Measurements from ENCODE around the gene ZNF821. TPM values are rescaled to one million over a fixed set of nuclear protein-coding genes. Genes with fewer than 3 reads are reported as not detected.

The ZNF821 gene
- total RNA-seq, 1 donor from 2014 or later = 10.4 TPM

DNA sequence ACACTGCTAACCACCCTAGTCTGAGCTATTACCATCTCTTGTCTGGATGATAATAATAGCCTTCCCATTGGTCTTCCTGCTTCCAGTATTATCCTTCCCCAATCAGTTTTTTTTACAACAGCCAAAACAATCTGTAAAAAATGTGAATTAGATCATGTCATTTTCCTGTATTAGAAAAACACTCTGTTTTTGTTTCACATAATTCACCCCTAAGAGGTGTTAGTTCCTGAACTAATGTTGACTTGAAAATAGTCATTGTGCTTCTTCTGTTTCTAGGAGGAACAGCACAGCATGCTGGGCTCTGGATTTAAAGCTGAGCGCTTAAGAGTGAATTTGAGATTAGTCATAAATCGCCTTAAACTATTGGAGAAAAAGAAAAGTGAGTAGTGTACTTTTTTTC lies 31.4 kb upstream of the ZNF821 start:
- Histone ChIP-seq H3K27ac (ENCODE audit: low read depth, low read length) (no peak overlapping the region), H3K4me1 (ENCODE audit: insufficient read depth, low read length) (peaks cover 11% of the 10 kb centered on the region)
- H3K27ac Mint-ChIP-seq (ENCODE audit: unreplicated experiment) = no peak overlapping the region

DNA sequence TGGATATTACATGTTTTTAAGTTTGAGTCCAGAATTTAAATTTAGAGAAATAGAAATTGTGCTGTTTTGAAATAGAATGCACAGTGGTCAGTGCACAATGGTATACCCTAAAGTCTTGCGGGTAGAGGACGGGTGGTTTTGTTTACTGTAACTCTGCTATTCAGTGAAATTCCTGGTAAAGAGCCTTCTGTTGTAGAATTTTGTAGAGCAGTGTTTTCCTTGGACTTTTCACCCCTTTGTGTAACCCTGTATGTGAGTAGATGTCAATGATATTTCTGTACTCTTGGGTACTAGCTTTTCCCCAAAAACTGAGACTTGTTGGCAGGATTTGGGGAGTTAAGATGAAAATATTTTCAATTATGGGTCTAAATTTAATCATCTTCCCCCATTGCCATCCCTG lies 30.8 kb upstream of the ZNF821 start:
- H3K27me3 Mint-ChIP-seq (ENCODE audit: low read depth, unreplicated experiment) = no peaks in the 10 kb centered on the region
- no peak overlapping the region for H3K4me3 ChIP-seq (ENCODE audit: insufficient read depth, low read depth, low read length)
- H4K20me1 ChIP-seq (ENCODE audit: insufficient read depth, low read length) = peaks cover 96% of the 10 kb centered on the region
- no peak overlapping the region for H3K9ac ChIP-seq (ENCODE audit: low read length)
- no peak overlapping the region for H3K4me2 ChIP-seq (ENCODE audit: low read length)
- DNase-seq (ENCODE audit: low read depth) (no peak), FAIRE-seq (no peak)
- TF ChIP-seq, protein P1, sequence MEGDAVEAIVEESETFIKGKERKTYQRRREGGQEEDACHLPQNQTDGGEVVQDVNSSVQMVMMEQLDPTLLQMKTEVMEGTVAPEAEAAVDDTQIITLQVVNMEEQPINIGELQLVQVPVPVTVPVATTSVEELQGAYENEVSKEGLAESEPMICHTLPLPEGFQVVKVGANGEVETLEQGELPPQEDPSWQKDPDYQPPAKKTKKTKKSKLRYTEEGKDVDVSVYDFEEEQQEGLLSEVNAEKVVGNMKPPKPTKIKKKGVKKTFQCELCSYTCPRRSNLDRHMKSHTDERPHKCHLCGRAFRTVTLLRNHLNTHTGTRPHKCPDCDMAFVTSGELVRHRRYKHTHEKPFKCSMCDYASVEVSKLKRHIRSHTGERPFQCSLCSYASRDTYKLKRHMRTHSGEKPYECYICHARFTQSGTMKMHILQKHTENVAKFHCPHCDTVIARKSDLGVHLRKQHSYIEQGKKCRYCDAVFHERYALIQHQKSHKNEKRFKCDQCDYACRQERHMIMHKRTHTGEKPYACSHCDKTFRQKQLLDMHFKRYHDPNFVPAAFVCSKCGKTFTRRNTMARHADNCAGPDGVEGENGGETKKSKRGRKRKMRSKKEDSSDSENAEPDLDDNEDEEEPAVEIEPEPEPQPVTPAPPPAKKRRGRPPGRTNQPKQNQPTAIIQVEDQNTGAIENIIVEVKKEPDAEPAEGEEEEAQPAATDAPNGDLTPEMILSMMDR (IDR thresholded peaks at IDR 0.05; ENCODE audit: insufficient read depth, low read depth, low read length) = no peak
- no peak for TF ChIP-seq EZH2 (IDR thresholded peaks at IDR 0.05; ENCODE audit: insufficient read depth, low read length)
- no peak overlapping the region for H3K27ac Mint-ChIP-seq (ENCODE audit: unreplicated experiment)
- H2AFZ ChIP-seq (ENCODE audit: low read depth, low read length) = no peak overlapping the region
- peaks cover 16% of the 10 kb centered on the region for H3K4me1 Mint-ChIP-seq (ENCODE audit: low read depth, unreplicated experiment)
- H3K4me1 ChIP-seq (ENCODE audit: insufficient read depth, low read length) = peaks cover 11% of the 10 kb centered on the region
- H3K79me2 ChIP-seq (ENCODE audit: insufficient read depth, low read length) = peaks cover 98% of the 10 kb centered on the region
- H3K9me3 Mint-ChIP-seq (ENCODE audit: unreplicated experiment) = peaks cover 4% of the 10 kb centered on the region
- H3K4me3 Mint-ChIP-seq (ENCODE audit: unreplicated experiment) = no peak overlapping the region
- no peaks in the 10 kb centered on the region for H3K27me3 ChIP-seq (ENCODE audit: insufficient read depth, low read length)
- peaks cover 2% of the 10 kb centered on the region for H3K9me3 ChIP-seq (ENCODE audit: insufficient read depth, low read depth, low read length)
- H3K36me3 Mint-ChIP-seq (ENCODE audit: low read depth, unreplicated experiment) = peaks cover 39% of the 10 kb centered on the region
- no peak overlapping the region for H3K27ac ChIP-seq (ENCODE audit: low read depth, low read length)
- H3K36me3 ChIP-seq (ENCODE audit: insufficient read depth, low read length) = peaks cover 22% of the 10 kb centered on the region

More for the DNA sequence above, 31.4 kb upstream of the ZNF821 start:
- FAIRE-seq (no peak), DNase-seq (ENCODE audit: low read depth) (no peak)
- H3K9me3 ChIP-seq (ENCODE audit: insufficient read depth, low read depth, low read length) = peaks cover 2% of the 10 kb centered on the region
- H4K20me1 ChIP-seq (ENCODE audit: insufficient read depth, low read length) = peaks cover 95% of the 10 kb centered on the region
- Mint-ChIP-seq H3K27me3 (ENCODE audit: low read depth, unreplicated experiment) (no peaks in the 10 kb centered on the region), H3K36me3 (ENCODE audit: low read depth, unreplicated experiment) (peaks cover 44% of the 10 kb centered on the region), H3K4me1 (ENCODE audit: low read depth, unreplicated experiment) (peaks cover 16% of the 10 kb centered on the region), H3K4me3 (ENCODE audit: unreplicated experiment) (no peak overlapping the region), H3K9me3 (ENCODE audit: unreplicated experiment) (peaks cover 5% of the 10 kb centered on the region)
- H3K4me3 ChIP-seq (ENCODE audit: insufficient read depth, low read depth, low read length) = no peak overlapping the region
- H2AFZ ChIP-seq (ENCODE audit: low read depth, low read length) = no peak overlapping the region
- TF ChIP-seq, protein P1 (IDR thresholded peaks at IDR 0.05; ENCODE audit: insufficient read depth, low read depth, low read length) = no peak
- peaks cover 27% of the 10 kb centered on the region for H3K36me3 ChIP-seq (ENCODE audit: insufficient read depth, low read length)
- no peak overlapping the region for H3K4me2 ChIP-seq (ENCODE audit: low read length)
- H3K27me3 ChIP-seq (ENCODE audit: insufficient read depth, low read length) = no peaks in the 10 kb centered on the region
- peaks cover 98% of the 10 kb centered on the region for H3K79me2 ChIP-seq (ENCODE audit: insufficient read depth, low read length)
- no peak overlapping the region for H3K9ac ChIP-seq (ENCODE audit: low read length)

DNA sequence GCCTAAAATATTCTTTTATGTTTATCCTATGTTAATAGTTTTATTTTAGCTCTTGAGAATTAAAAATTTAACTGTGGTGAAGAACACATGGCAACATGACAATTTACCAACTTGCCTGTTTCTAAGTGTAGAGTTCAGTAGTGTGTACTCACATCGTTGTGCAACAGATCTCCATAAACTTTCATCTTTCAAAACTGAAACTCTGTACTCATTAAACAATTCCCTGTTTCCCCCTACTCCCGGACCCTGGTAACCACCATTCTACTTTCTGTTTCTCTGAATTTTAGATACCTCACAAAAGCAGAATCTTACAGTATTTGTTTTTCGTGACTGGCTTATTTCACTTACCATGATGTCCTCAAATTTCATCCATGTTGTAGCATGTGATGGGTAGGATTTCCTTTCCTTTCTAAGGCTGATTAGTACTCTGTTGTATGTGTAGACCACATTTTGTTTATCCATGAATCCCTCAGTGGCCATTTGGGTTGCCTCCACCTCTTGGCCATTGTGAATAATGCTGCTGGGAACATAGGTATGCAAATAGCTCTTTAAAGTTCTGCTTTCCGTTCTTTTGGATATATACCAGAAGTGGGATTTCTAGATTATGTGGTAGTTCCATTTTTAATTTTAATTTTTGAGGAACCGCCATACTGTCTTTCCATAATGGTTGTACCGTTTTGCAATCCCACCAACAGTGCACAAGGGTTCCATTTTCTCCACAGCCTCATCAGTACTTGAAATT lies 28.7 kb upstream of the ZNF821 start:
- peaks cover 21% of the 10 kb centered on the region for H3K36me3 Mint-ChIP-seq (ENCODE audit: low read depth, unreplicated experiment)
- Histone ChIP-seq H2AFZ (ENCODE audit: low read depth, low read length) (no peak overlapping the region), H3K4me1 (ENCODE audit: insufficient read depth, low read length) (peaks cover 11% of the 10 kb centered on the region), H3K4me3 (ENCODE audit: insufficient read depth, low read depth, low read length) (no peak overlapping the region), H3K36me3 (ENCODE audit: insufficient read depth, low read length) (peaks cover 15% of the 10 kb centered on the region), H3K9ac (ENCODE audit: low read length) (no peak overlapping the region), H3K79me2 (ENCODE audit: insufficient read depth, low read length) (peaks cover 99% of the 10 kb centered on the region), H3K4me2 (ENCODE audit: low read length) (no peak overlapping the region), H3K27me3 (ENCODE audit: insufficient read depth, low read length) (no peaks in the 10 kb centered on the region), H3K9me3 (ENCODE audit: insufficient read depth, low read depth, low read length) (no peaks in the 10 kb centered on the region), H4K20me1 (ENCODE audit: insufficient read depth, low read length) (peaks cover 97% of the 10 kb centered on the region), H3K27ac (ENCODE audit: low read depth, low read length) (no peak overlapping the region)
- TF ChIP-seq, protein P1 (IDR thresholded peaks at IDR 0.05; ENCODE audit: insufficient read depth, low read depth, low read length) = no peak
- no peak for TF ChIP-seq EZH2 (IDR thresholded peaks at IDR 0.05; ENCODE audit: insufficient read depth, low read length)
- FAIRE-seq (no peak), DNase-seq (ENCODE audit: low read depth) (no peak)
- peaks cover under 1% of the 10 kb centered on the region for H3K9me3 Mint-ChIP-seq (ENCODE audit: unreplicated experiment)
- no peak overlapping the region for H3K4me3 Mint-ChIP-seq (ENCODE audit: unreplicated experiment)
- H3K27me3 Mint-ChIP-seq (ENCODE audit: low read depth, unreplicated experiment) = no peaks in the 10 kb centered on the region
- H3K4me1 Mint-ChIP-seq (ENCODE audit: low read depth, unreplicated experiment) = peaks cover 9% of the 10 kb centered on the region
- H3K27ac Mint-ChIP-seq (ENCODE audit: unreplicated experiment) = no peak overlapping the region
